NCI-H146 treated with DMSO at 0.1 percent for 48 hours (cell line): ENCODE measurements around the gene SLC6A11.

ENCODE experiments used
- DNase-seq: peaks from one replicate; lab custom pipeline; 2025; ENCODE audit not compliant: unreplicated experiment; lab: John Stamatoyannopoulos, UW

Gene SLC6A11

GRCh38 chr3:10950476-10951294 lies 134.7 kb downstream of the SLC6A11 start:
- no peak for DNase-seq

DNA sequence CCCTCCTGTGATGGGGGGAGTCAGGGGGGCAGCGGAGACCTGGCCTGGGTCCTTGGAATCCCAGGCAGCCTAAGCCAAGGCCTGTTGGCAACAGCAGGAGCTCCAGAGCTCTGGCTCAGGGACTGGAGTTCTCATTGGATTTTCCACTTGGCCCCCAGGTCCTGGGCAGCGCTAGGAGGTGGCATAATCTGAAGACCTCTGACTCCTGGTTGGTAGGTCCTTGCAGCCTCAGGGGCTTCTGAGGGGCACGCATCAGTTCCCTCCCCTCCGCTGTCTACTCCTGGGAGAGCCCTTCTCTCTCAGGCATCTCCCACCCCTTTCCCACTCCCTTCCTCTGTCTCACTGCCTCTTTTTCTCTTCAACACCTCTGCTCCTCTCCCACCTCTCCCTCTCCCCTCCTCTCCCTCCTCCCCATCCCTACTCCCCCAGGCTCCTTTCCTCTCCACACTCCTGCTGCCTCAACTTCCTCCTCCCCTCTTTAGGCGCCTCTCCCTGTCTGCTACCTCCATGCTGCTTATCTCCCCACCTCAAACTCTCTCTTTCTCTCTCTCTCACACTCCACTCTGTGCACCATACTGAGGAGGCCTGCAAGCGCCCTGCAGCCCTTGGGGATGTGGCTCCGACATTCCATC lies 135.4 kb downstream of the SLC6A11 start:
- DNase-seq: no peak

DNA sequence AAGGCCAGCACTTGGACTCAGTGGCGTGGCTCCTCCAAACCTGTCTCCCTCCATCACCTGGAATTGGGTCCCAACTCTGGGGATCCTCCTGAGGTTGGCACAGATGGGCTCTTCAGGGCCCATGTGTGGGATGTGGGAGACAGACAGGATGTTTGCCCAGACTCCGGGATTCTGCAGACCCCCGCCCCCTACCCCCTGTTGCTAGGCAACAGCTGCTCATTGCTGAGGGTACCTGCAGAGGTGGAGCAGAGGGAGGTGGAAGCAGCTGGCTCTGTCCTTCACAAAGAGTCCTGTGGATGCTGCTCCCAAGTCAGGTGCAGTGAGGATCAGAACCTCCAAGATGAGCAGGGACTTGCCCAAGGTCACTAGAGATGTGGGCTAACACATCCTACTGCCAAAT lies 136.5 kb downstream of the SLC6A11 start:
- no peak for DNase-seq

DNA sequence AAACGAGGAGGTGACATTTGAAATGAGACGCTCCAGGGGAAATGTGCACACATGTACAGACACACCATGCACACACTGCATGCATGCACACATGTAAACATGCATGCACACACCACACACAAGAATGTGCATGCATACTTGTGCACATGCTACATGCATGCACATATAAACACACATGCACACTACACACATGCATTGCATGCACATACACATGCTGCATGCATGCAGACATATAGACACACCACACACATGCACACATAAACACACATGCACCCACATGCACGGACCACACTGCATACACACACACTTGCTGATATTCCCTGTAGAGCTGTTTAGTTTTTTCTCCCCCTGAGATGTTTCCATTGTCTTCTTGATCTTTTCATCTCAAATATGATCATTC lies 138.7 kb downstream of the SLC6A11 start:
- no peak for DNase-seq

- DNase-seq: no peak
Observed at GRCh38 chr3:10955711-10956453, 139.9 kb downstream of the SLC6A11 start.

DNA sequence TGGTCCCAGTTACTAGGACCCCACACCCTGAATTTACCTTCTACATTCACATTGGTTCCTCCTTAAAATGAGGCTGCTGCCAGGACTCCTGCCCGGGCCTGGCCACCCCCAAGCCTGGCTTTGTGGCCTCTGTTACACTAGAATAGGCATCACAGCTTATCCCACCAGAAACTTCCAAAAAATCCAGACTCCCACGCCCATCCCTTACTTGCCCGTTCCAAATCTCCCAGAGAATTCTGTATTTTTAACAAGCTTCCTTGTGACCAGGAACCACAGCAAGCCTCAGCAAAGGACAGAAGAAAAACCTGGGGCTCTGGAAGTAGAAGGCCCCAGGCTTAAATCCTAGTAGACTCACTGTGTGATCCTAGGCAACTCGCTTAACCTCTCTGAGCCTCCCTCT lies 140.5 kb downstream of the SLC6A11 start:
- no peak for DNase-seq

- DNase-seq: no peak
Observed at GRCh38 chr3:10956986-10957385, 141.0 kb downstream of the SLC6A11 start.

- no peak for DNase-seq
Observed at GRCh38 chr3:10957976-10958749, 142.1 kb downstream of the SLC6A11 start.

DNA sequence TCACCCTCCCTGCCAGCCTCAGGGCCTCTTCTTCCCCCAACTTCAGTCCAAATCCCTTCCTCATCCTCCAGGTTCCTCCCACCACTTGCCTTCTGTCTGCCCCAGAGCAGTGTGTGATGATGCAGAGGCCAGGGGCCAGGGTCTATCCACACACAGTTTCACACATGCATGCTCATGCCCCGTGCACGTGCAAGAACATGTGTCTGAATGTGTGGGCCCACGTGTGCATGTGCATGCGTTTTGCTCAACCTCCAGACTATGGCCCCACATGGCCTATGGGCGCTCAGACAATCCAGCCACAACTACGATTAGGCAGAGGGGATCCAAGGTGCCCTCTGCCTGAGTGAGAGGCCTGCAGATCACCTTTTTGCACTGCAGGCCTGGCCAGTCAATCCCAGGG lies 144.2 kb downstream of the SLC6A11 start:
- DNase-seq: no peak

DNA sequence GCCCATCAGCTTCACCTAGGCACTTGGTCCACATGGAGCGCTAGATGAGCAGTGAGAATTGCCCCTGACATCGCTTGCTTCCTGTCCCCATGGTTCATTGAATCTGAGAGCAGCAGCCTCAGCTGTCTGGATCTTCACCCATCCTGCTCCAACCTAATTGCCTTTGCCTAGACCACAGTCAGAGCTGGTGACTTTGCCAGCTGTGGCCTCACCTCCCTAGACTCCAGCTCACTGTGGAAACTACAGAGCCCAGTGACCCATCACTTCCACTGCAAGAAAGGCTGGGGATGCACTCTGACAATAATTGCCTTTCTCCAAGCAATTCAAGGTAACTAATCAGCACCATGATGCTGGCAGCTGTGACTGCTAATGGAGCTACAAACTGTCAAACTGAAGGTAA lies 145.9 kb downstream of the SLC6A11 start:
- no peak for DNase-seq

- DNase-seq: no peak
Observed at GRCh38 chr3:10962481-10963036, 146.5 kb downstream of the SLC6A11 start.

GRCh38 chr3:10964537-10965167 lies 148.6 kb downstream of the SLC6A11 start:
- no peak for DNase-seq

GRCh38 chr3:10968401-10968800 lies 152.4 kb downstream of the SLC6A11 start:
- no peak for DNase-seq

- no peak for DNase-seq
Observed at GRCh38 chr3:10970306-10970960, 154.4 kb downstream of the SLC6A11 start.

- no peak for DNase-seq
Observed at GRCh38 chr3:10972072-10972782, 156.2 kb downstream of the SLC6A11 start.

DNA sequence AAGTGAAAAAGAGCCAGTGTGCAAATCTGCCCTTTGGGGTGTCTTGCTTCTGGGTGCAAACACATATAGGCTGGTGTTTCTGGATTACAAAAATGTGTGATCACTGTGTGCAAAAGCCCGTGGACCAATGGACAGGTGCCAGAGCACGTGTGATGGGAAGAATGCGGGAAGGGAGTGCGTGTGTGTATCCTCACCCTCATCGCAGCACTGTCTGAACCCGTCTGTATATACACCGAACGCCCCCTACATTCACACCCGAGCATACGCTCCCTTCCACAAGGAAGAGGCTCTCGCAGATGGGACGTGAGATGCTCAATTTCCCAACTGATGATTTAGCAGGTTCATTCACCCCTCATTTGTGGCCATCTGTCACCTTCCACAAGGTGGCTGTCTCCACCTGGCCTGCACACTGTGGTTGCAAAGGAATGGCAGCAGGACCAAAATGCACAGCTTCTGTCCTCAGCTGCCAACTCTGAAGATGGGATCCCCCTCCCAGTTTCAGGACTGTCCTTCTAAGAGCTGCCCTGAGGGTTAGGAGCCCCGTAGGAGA lies 157.1 kb downstream of the SLC6A11 start:
- DNase-seq: no peak

GRCh38 chr3:10974131-10974530 lies 158.1 kb downstream of the SLC6A11 start:
- no peak for DNase-seq

DNA sequence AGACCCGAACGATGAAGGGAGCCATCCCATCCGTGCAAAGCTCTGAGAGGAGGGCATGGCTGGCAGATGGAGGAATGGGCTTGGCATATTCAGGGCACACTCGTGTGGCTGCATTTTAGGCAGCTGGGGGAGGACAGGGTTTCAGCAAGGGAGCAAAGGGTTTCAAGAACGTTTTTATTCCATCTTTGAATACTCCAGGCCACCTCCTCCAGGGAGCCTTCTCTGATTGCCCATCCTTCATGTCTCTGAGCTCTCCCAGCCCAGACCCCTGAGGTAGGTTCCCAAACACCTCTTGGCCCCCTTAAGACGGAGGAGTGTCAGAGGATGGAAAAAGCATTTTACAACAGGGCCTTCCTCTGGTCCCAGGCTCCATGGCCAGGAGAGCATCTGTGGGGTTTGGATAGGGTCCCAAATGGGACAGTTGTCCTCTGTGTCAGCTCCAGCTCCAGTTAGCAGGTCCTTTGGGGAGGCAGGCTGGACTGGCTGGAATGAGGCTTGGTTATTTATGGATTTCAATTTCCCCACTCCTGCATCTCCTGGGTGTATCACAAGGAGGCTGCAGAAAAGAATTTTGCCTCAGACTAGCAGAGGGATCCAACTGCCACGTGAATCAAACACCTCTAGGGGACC lies 158.8 kb downstream of the SLC6A11 start:
- no peak for DNase-seq
